Measurements from ENCODE around the gene ABCD4.

ABCD4 gene

DNA sequence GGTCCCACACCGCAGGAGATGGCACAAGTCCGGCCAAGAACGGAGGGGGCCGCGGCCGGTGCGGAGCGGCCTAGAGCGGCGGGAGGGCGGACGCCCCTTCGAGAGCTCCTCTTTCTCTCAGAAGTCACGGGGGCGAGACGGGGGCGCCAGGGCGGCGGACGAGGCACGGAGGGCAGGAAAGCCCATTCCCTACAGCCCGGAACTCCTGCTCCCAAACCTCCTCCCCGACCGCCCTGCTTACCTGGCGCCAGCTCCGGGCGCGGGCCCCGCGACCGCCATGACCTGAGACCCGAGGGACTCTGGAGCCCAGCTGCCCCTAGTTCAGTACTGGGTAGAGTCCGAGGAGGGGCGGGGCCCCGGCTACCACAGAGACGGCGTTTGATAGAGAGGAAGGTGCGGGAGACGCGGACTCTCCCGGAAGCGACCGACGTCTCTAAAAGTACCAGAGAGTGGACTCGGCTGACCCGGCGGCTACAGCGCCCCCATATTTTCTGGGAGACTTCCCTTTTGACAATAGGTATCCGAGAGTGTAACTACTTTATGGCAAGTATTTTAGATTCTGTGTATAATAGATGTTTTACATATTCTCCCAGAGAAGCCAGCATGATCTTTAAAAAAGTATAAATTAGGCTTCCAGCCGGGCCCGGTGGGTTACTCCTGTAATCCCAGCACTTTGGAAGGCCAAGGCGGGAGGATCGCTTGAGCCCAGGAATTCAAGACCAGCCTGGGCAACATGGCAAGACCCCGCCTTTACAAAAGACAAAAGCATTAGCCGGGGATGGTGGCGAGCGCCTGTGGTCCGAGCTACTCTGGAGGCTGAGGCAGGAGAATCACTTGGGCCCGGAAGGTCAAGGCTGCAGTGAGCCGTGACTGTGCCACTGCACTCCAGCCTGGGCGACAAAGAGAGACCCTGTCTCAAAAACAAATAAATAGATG lies at the start of gene ABCD4 (continued):
- no peak for TF ChIP-seq SETDB1 (IDR thresholded peaks at IDR 0.05; ENCODE audit: insufficient read length, low read length)
- no peak for TF ChIP-seq ZNF510 (tag by site-specific recombination; IDR thresholded peaks at IDR 0.05; ENCODE audit: insufficient replicate concordance)
- no peak for TF ChIP-seq ZNF48 (tag by site-specific recombination; IDR thresholded peaks at IDR 0.05)
- no peak for TF ChIP-seq ZNF670 (tag by site-specific recombination; IDR thresholded peaks at IDR 0.05; ENCODE audit: low read depth)
- TF ChIP-seq ZNF521 (tag by site-specific recombination; IDR thresholded peaks at IDR 0.05): no peak
- TF ChIP-seq ZNF324 (tag by site-specific recombination; IDR thresholded peaks at IDR 0.05): peak; percentile 49; the same call in 1 of the 2 replicates
- no peak for TF ChIP-seq ZNF211 (tag by site-specific recombination; IDR thresholded peaks at IDR 0.05; ENCODE audit: low read depth)
- TF ChIP-seq ZBTB48 (tag by site-specific recombination; IDR thresholded peaks at IDR 0.05): peak; percentile 70
- no peak for TF ChIP-seq ZNF354C (tag by site-specific recombination; IDR thresholded peaks at IDR 0.05; ENCODE audit: borderline replicate concordance, low read depth)
- TF ChIP-seq, protein P1, sequence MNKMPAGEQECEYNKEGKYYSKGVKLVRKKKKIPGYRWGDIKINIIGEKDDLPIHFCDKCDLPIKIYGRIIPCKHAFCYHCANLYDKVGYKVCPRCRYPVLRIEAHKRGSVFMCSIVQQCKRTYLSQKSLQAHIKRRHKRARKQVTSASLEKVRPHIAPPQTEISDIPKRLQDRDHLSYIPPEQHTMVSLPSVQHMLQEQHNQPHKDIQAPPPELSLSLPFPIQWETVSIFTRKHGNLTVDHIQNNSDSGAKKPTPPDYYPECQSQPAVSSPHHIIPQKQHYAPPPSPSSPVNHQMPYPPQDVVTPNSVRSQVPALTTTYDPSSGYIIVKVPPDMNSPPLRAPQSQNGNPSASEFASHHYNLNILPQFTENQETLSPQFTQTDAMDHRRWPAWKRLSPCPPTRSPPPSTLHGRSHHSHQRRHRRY (tag by site-specific recombination; IDR thresholded peaks at IDR 0.05): no peak
- TF ChIP-seq, protein P2, sequence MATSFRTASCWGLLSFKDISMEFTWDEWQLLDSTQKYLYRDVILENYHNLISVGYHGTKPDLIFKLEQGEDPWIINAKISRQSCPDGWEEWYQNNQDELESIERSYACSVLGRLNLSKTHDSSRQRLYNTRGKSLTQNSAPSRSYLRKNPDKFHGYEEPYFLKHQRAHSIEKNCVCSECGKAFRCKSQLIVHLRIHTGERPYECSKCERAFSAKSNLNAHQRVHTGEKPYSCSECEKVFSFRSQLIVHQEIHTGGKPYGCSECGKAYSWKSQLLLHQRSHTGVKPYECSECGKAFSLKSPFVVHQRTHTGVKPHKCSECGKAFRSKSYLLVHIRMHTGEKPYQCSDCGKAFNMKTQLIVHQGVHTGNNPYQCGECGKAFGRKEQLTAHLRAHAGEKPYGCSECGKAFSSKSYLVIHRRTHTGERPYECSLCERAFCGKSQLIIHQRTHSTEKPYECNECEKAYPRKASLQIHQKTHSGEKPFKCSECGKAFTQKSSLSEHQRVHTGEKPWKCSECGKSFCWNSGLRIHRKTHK (tag by site-specific recombination; IDR thresholded peaks at IDR 0.05): no peak
- TF ChIP-seq ZNF654 (tag by site-specific recombination; IDR thresholded peaks at IDR 0.05; ENCODE audit: low read depth): no peak
- no peak for TF ChIP-seq ZNF221 (tag by site-specific recombination; IDR thresholded peaks at IDR 0.05; ENCODE audit: borderline replicate concordance)
- TF ChIP-seq, protein P3, sequence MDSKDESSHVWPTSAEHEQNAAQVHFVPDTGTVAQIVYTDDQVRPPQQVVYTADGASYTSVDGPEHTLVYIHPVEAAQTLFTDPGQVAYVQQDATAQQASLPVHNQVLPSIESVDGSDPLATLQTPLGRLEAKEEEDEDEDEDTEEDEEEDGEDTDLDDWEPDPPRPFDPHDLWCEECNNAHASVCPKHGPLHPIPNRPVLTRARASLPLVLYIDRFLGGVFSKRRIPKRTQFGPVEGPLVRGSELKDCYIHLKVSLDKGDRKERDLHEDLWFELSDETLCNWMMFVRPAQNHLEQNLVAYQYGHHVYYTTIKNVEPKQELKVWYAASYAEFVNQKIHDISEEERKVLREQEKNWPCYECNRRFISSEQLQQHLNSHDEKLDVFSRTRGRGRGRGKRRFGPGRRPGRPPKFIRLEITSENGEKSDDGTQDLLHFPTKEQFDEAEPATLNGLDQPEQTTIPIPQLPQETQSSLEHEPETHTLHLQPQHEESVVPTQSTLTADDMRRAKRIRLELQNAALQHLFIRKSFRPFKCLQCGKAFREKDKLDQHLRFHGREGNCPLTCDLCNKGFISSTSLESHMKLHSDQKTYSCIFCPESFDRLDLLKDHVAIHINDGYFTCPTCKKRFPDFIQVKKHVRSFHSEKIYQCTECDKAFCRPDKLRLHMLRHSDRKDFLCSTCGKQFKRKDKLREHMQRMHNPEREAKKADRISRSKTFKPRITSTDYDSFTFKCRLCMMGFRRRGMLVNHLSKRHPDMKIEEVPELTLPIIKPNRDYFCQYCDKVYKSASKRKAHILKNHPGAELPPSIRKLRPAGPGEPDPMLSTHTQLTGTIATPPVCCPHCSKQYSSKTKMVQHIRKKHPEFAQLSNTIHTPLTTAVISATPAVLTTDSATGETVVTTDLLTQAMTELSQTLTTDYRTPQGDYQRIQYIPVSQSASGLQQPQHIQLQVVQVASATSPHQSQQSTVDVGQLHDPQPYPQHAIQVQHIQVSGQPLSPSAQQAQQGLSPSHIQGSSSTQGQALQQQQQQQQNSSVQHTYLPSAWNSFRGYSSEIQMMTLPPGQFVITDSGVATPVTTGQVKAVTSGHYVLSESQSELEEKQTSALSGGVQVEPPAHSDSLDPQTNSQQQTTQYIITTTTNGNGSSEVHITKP (tag by site-specific recombination; IDR thresholded peaks at IDR 0.05): peak; percentile 73
- TF ChIP-seq, protein P4, sequence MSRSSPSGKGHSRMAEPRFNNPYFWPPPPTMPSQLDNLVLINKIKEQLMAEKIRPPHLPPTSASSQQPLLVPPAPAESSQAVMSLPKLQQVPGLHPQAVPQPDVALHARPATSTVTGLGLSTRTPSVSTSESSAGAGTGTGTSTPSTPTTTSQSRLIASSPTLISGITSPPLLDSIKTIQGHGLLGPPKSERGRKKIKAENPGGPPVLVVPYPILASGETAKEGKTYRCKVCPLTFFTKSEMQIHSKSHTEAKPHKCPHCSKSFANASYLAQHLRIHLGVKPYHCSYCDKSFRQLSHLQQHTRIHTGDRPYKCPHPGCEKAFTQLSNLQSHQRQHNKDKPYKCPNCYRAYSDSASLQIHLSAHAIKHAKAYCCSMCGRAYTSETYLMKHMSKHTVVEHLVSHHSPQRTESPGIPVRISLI (tag by site-specific recombination; IDR thresholded peaks at IDR 0.05): no peak
- no peak for TF ChIP-seq ZNF366 (tag by site-specific recombination; conservative IDR thresholded peaks at IDR 0.05)
- TF ChIP-seq ZBTB17 (tag by site-specific recombination; IDR thresholded peaks at IDR 0.05): 0 out of 2 replicates have a peak, but pooled peaks have one; percentile 19
- TF ChIP-seq KLF16 (tag by site-specific recombination; IDR thresholded peaks at IDR 0.05): peak; percentile 75; the same call in 1 of the 2 replicates
- no peak; the same call in 1 of the 2 replicates for TF ChIP-seq WT1 (tag by site-specific recombination; IDR thresholded peaks at IDR 0.05)
- no peak for TF ChIP-seq ZNF571 (tag by site-specific recombination; IDR thresholded peaks at IDR 0.05)
- TF ChIP-seq ZNF133 (tag by site-specific recombination; IDR thresholded peaks at IDR 0.05): no peak
- peak; percentile 38; the same call in 1 of the 2 replicates for TF ChIP-seq ZNF600 (tag by site-specific recombination; IDR thresholded peaks at IDR 0.05)
- TF ChIP-seq ZNF146 (tag by site-specific recombination; IDR thresholded peaks at IDR 0.05): no peak
- TF ChIP-seq ZNF184 (tag by site-specific recombination; IDR thresholded peaks at IDR 0.05): no peak
- TF ChIP-seq YY1 (tag by site-specific recombination; IDR thresholded peaks at IDR 0.05): peak; percentile 35; the same call in 1 of the 2 replicates
- no peak for TF ChIP-seq ZFP41 (tag by site-specific recombination; IDR thresholded peaks at IDR 0.05; ENCODE audit: borderline replicate concordance)
- no peak for TF ChIP-seq FEZF1 (tag by site-specific recombination; IDR thresholded peaks at IDR 0.05)

Measured in HEK293 (cell line).